GM18498 (cell line): Measurements from ENCODE around the gene ETDC.
A peak's percentile ranks its signal among the peaks of the same experiment; 100 is the strongest.
"Not testable (repeated sequence)": the region's sequence is repeated elsewhere in the genome, so short reads cannot be mapped to it uniquely, and the experiment has no call there.

Experiments used
- ATAC-seq: cut with Tn5 transposase; IDR thresholded peaks from one replicate; pipeline ENCODE4 v1.9.1; 2021; ENCODE audit warnings: mild to moderate bottlenecking, moderate library complexity; ENCODE audit not compliant: unreplicated experiment

The ETDC gene

GRCh38 chrX:135309430-135309923 lies at the start of gene ETDC:
Gene ETDC (plus strand): TSS chrX:135309480. CDS start chrX:135309480, 0 bp downstream.
- no peak for ATAC-seq

- not testable (repeated sequence) for ATAC-seq
Observed at GRCh38 chrX:135260976-135261375, 48.3 kb upstream of the ETDC start.

- ATAC-seq, result not testable (repeated sequence)
Observed at GRCh38 chrX:135263376-135263775, 45.9 kb upstream of the ETDC start.

GRCh38 chrX:135264206-135264605 lies 45.1 kb upstream of the ETDC start:
- no peak for ATAC-seq

GRCh38 chrX:135273162-135273561 lies 36.1 kb upstream of the ETDC start:
- no peak for ATAC-seq

GRCh38 chrX:135275973-135276372 lies 33.3 kb upstream of the ETDC start:
- no peak for ATAC-seq

- ATAC-seq, result no peak
Observed at GRCh38 chrX:135287266-135287823, 21.9 kb upstream of the ETDC start.

GRCh38 chrX:135295238-135295943 lies 13.9 kb upstream of the ETDC start:
- ATAC-seq, result peak; percentile 100

GRCh38 chrX:135295944-135296305 lies 13.4 kb upstream of the ETDC start:
- ATAC-seq, result peak; percentile 73

- no peak for ATAC-seq
Observed at GRCh38 chrX:135302269-135302873, 6.9 kb upstream of the ETDC start.

GRCh38 chrX:135304741-135305140 lies 4.5 kb upstream of the ETDC start:
- no peak for ATAC-seq

GRCh38 chrX:135307171-135307570 lies 2.1 kb upstream of the ETDC start:
- ATAC-seq, result no peak

- no peak for ATAC-seq
Observed at GRCh38 chrX:135308345-135308855, 880 bp upstream of the ETDC start.

- no peak for ATAC-seq
Observed at GRCh38 chrX:135315864-135316263, 6.6 kb downstream of the ETDC start.

- no peak for ATAC-seq
Observed at GRCh38 chrX:135324463-135324862, 15.2 kb downstream of the ETDC start.

- not testable (repeated sequence) for ATAC-seq
Observed at GRCh38 chrX:135325036-135325818, 15.9 kb downstream of the ETDC start.

GRCh38 chrX:135327299-135327698 lies 18.0 kb downstream of the ETDC start:
- ATAC-seq, result no peak

GRCh38 chrX:135328421-135329005 lies 19.2 kb downstream of the ETDC start:
- ATAC-seq, result no peak

- ATAC-seq, result no peak
Observed at GRCh38 chrX:135330706-135331105, 21.4 kb downstream of the ETDC start.

GRCh38 chrX:135331525-135331924 lies 22.2 kb downstream of the ETDC start:
- no peak for ATAC-seq

GRCh38 chrX:135340831-135341230 lies 31.6 kb downstream of the ETDC start:
- no peak for ATAC-seq
